ACC112 (cell line): Measurements from ENCODE around the gene SORCS2.

Experiments
- H2AFZ ChIP-seq: fragments of 200-600 bp; sonication (generic); one replicate; pipeline ENCODE4 v1.6.0; 2017; ENCODE audit warnings: antibody characterized with exemption, low read length; ENCODE audit not compliant: unreplicated experiment
- H3K27ac ChIP-seq: fragments of 200-600 bp; sonication (generic); 2 replicates; pipeline ENCODE4 v1.5.1; 2014; ENCODE audit warnings: low read depth, mild to moderate bottlenecking, antibody characterized with exemption, low read length, moderate library complexity
- H3K27me3 ChIP-seq: fragments of 200-600 bp; sonication (generic); 2 replicates; pipeline ENCODE4 v1.6.1; 2014; ENCODE audit warnings: mild to moderate bottlenecking, antibody characterized with exemption, low read length, moderate library complexity, mixed read lengths; ENCODE audit not compliant: insufficient read depth
- H3K36me3 ChIP-seq: fragments of 200-600 bp; sonication (generic); 2 replicates; pipeline ENCODE4 v1.6.1; 2016; ENCODE audit warnings: mild to moderate bottlenecking, antibody characterized with exemption, low read length, moderate library complexity, mixed read lengths; ENCODE audit not compliant: insufficient read depth
- H3K4me1 ChIP-seq: fragments of 200-600 bp; sonication (generic); one replicate; pipeline ENCODE4 v1.6.1; 2016; ENCODE audit warnings: low read length, mixed read lengths; ENCODE audit not compliant: insufficient read depth, unreplicated experiment, control insufficient read depth
- H3K4me3 ChIP-seq: fragments of 200-600 bp; sonication (generic); 2 replicates; pipeline ENCODE4 v1.5.1; 2014; ENCODE audit warnings: mild to moderate bottlenecking, low read depth, low read length
- H3K79me2 ChIP-seq: fragments of 200-600 bp; sonication (generic); one replicate; pipeline ENCODE4 v1.6.0; 2016; ENCODE audit warnings: low read length; ENCODE audit not compliant: control insufficient read depth, unreplicated experiment, insufficient read depth

The SORCS2 gene

GRCh38 chr4:7697821-7698220 lies 505.5 kb downstream of the SORCS2 start:
- Histone ChIP-seq H3K4me1 (peaks cover 9% of the 10 kb centered on the region), H3K27me3 (peaks cover 37% of the 10 kb centered on the region), H3K4me3 (no peak overlapping the region), H3K36me3 (no peaks in the 10 kb centered on the region), H3K79me2 (no peaks in the 10 kb centered on the region), H2AFZ (no peak overlapping the region), H3K27ac (no peak overlapping the region)

- Histone ChIP-seq H3K27me3 (peaks cover 32% of the 10 kb centered on the region), H3K27ac (no peak overlapping the region), H3K79me2 (no peaks in the 10 kb centered on the region), H3K36me3 (no peaks in the 10 kb centered on the region), H3K4me1 (peaks cover 9% of the 10 kb centered on the region), H3K4me3 (no peak overlapping the region), H2AFZ (no peak overlapping the region)
Observed at GRCh38 chr4:7698584-7698983, 506.2 kb downstream of the SORCS2 start.

GRCh38 chr4:7699031-7699430 lies 506.7 kb downstream of the SORCS2 start:
- peaks cover 9% of the 10 kb centered on the region for H3K4me1 ChIP-seq
- H3K36me3 ChIP-seq, result no peaks in the 10 kb centered on the region
- H3K27ac ChIP-seq, result no peak overlapping the region
- H3K4me3 ChIP-seq, result no peak overlapping the region
- no peak overlapping the region for H2AFZ ChIP-seq
- H3K27me3 ChIP-seq, result peaks cover 32% of the 10 kb centered on the region
- no peaks in the 10 kb centered on the region for H3K79me2 ChIP-seq

- H3K27me3 ChIP-seq, result peaks cover 32% of the 10 kb centered on the region
- H3K4me1 ChIP-seq, result peaks cover 9% of the 10 kb centered on the region
- no peak overlapping the region for H3K27ac ChIP-seq
- H3K79me2 ChIP-seq, result no peaks in the 10 kb centered on the region
- no peak overlapping the region for H3K4me3 ChIP-seq
- no peak overlapping the region for H2AFZ ChIP-seq
- H3K36me3 ChIP-seq, result no peaks in the 10 kb centered on the region
Observed at GRCh38 chr4:7699825-7700224, 507.5 kb downstream of the SORCS2 start.

- no peaks in the 10 kb centered on the region for H3K79me2 ChIP-seq
- H2AFZ ChIP-seq, result no peak overlapping the region
- no peak overlapping the region for H3K27ac ChIP-seq
- no peak overlapping the region for H3K4me3 ChIP-seq
- H3K36me3 ChIP-seq, result no peaks in the 10 kb centered on the region
- peaks cover 32% of the 10 kb centered on the region for H3K27me3 ChIP-seq
- H3K4me1 ChIP-seq, result peaks cover 9% of the 10 kb centered on the region
Observed at GRCh38 chr4:7700665-7701064, 508.3 kb downstream of the SORCS2 start.

GRCh38 chr4:7701866-7702649 lies 509.7 kb downstream of the SORCS2 start:
- Histone ChIP-seq H3K36me3 (no peaks in the 10 kb centered on the region), H3K27ac (no peak overlapping the region), H3K27me3 (peaks cover 20% of the 10 kb centered on the region), H3K4me1 (peaks cover 9% of the 10 kb centered on the region), H2AFZ (no peak overlapping the region), H3K79me2 (no peaks in the 10 kb centered on the region), H3K4me3 (no peak overlapping the region)

GRCh38 chr4:7703688-7704087 lies 511.4 kb downstream of the SORCS2 start:
- no peaks in the 10 kb centered on the region for H3K36me3 ChIP-seq
- no peaks in the 10 kb centered on the region for H3K79me2 ChIP-seq
- H3K4me1 ChIP-seq, result peaks cover 9% of the 10 kb centered on the region
- H2AFZ ChIP-seq, result no peak overlapping the region
- no peak overlapping the region for H3K4me3 ChIP-seq
- H3K27ac ChIP-seq, result no peak overlapping the region
- H3K27me3 ChIP-seq, result peaks cover 6% of the 10 kb centered on the region; the same call in 1 of the 2 replicates

GRCh38 chr4:7704091-7704490 lies 511.8 kb downstream of the SORCS2 start:
- Histone ChIP-seq H3K4me3 (no peak overlapping the region), H3K36me3 (no peaks in the 10 kb centered on the region), H2AFZ (no peak overlapping the region), H3K27ac (no peak overlapping the region), H3K79me2 (no peaks in the 10 kb centered on the region), H3K4me1 (peaks cover 6% of the 10 kb centered on the region), H3K27me3 (peaks cover 6% of the 10 kb centered on the region; the same call in 1 of the 2 replicates)

- Histone ChIP-seq H3K36me3 (no peaks in the 10 kb centered on the region), H3K4me3 (no peak overlapping the region), H2AFZ (no peak overlapping the region), H3K79me2 (no peaks in the 10 kb centered on the region), H3K4me1 (peaks cover 3% of the 10 kb centered on the region), H3K27me3 (peaks cover 6% of the 10 kb centered on the region; the same call in 1 of the 2 replicates), H3K27ac (no peak overlapping the region)
Observed at GRCh38 chr4:7704625-7705024, 512.3 kb downstream of the SORCS2 start.

GRCh38 chr4:7705062-7705461 lies 512.7 kb downstream of the SORCS2 start:
- no peak overlapping the region for H2AFZ ChIP-seq
- no peaks in the 10 kb centered on the region for H3K79me2 ChIP-seq
- no peaks in the 10 kb centered on the region for H3K36me3 ChIP-seq
- H3K27me3 ChIP-seq, result peaks cover 3% of the 10 kb centered on the region; the same call in 1 of the 2 replicates
- H3K27ac ChIP-seq, result no peak overlapping the region
- H3K4me3 ChIP-seq, result no peak overlapping the region
- peaks cover 3% of the 10 kb centered on the region for H3K4me1 ChIP-seq

GRCh38 chr4:7705593-7705992 lies 513.3 kb downstream of the SORCS2 start:
- Histone ChIP-seq H3K79me2 (no peaks in the 10 kb centered on the region), H3K27me3 (no peaks in the 10 kb centered on the region; the same call in 1 of the 2 replicates), H2AFZ (no peak overlapping the region), H3K4me1 (peaks cover 3% of the 10 kb centered on the region), H3K27ac (no peak overlapping the region), H3K4me3 (no peak overlapping the region), H3K36me3 (no peaks in the 10 kb centered on the region)
